Caco-2 (cell line): ENCODE results near the gene HYAL4. TPM values are rescaled to one million over a fixed set of nuclear protein-coding genes. Genes with fewer than 3 reads are reported as not detected.
"Not testable (repeated sequence)": the region's sequence is repeated elsewhere in the genome, so short reads cannot be mapped to it uniquely, and the experiment has no call there.

Experiments used
- BruUV-seq: library from RNA; stranded (reverse); fragments of 400-500 nt; replicated peaks from 2 replicates; lab custom pipeline; 2021; lab: Mats Ljungman, UMichigan
- CTCF ChIA-PET: fragments of 300-600 bp; sonication (Branson Sonifier 250); formaldehyde crosslinking; loops from one replicate; lab custom pipeline; 2022; ENCODE audit warnings: antibody characterized with exemption; lab: Charles Lee
- POLR2A ChIA-PET: fragments of 300-600 bp; sonication (Branson Sonifier 250); formaldehyde crosslinking; loops from one replicate; lab custom pipeline; 2022; ENCODE audit warnings: antibody characterized with exemption; lab: Charles Lee
- DNase-seq, 2 experiments: peaks; one replicate each; pipeline versions ENCODE4 v3.0.0 to v3.0.0-alpha.2; 2020 to 2022
- H3K27me3 ChIP-seq: replicated peaks from 2 replicates; pipeline ENCODE4 v1.6.0; 2011; ENCODE audit warnings: low read length; ENCODE audit not compliant: control insufficient read depth, insufficient read depth
- H3K36me3 ChIP-seq: 2 replicates; pipeline ENCODE4 v1.5.1; 2011; ENCODE audit warnings: low read length; ENCODE audit not compliant: control insufficient read depth, insufficient read depth
- H3K4me1 ChIP-seq: fragments of 250-450 bp; sonication (Bioruptor Pico); 2 replicates; pipeline ENCODE4 v1.5.1; 2020; ENCODE audit warnings: mild to moderate bottlenecking
- H3K4me3 ChIP-seq: 2 replicates; pipeline ENCODE4 v1.5.1; 2011; ENCODE audit warnings: low read depth, mild to moderate bottlenecking, control low read depth, low read length
- H3K9me3 ChIP-seq: fragments of 250-450 bp; sonication (Bioruptor Pico); 2 replicates; pipeline ENCODE4 v1.5.1; 2020; ENCODE audit warnings: mild to moderate bottlenecking, moderate library complexity
- H3K27ac Mint-ChIP-seq: one replicate; pipeline ENCODE4 v1.8.0; 2022; ENCODE audit warnings: mixed read lengths; ENCODE audit not compliant: unreplicated experiment
- H3K27me3 Mint-ChIP-seq: one replicate; pipeline ENCODE4 v1.8.0; 2022; ENCODE audit warnings: mixed read lengths; ENCODE audit not compliant: insufficient read depth, unreplicated experiment
- H3K36me3 Mint-ChIP-seq: one replicate; pipeline ENCODE4 v1.8.0; 2022; ENCODE audit warnings: mild to moderate bottlenecking, mixed read lengths; ENCODE audit not compliant: insufficient read depth, unreplicated experiment
- H3K4me1 Mint-ChIP-seq: one replicate; pipeline ENCODE4 v1.8.0; 2022; ENCODE audit warnings: low read depth, mixed read lengths; ENCODE audit not compliant: unreplicated experiment
- H3K4me3 Mint-ChIP-seq: one replicate; pipeline ENCODE4 v1.8.0; 2022; ENCODE audit warnings: mild to moderate bottlenecking, moderate library complexity, mixed read lengths; ENCODE audit not compliant: unreplicated experiment
- H3K9me3 Mint-ChIP-seq: one replicate; pipeline ENCODE4 v1.8.0; 2022; ENCODE audit warnings: mixed read lengths; ENCODE audit not compliant: unreplicated experiment
- CTCF ChIP-seq, 2 experiments: fragments of 200-600 bp in 1 of 2; IDR thresholded peaks; 1 replicate in 1 of 2; 2 replicates in 1 of 2; pipeline versions ENCODE4 v1.5.1 to v1.8.0; 2011 to 2022; ENCODE audit warnings: antibody characterized with exemption in 1 of 2, control low read depth in 1 of 2, inconsistent platforms in 1 of 2, low read depth in 1 of 2, low read length in 1 of 2, mild to moderate bottlenecking in 1 of 2, moderate library complexity in 1 of 2; ENCODE audit not compliant: insufficient read depth in 1 of 2, severe bottlenecking in 1 of 2, unreplicated experiment in 1 of 2
- intact Hi-C: fragments of 100-400 bp; cut with micrococcal nuclease; formaldehyde crosslinking; loops from one replicate; pipeline ENCODE4 v1.10.0; 2022; ENCODE audit not compliant: unreplicated experiment
- total RNA-seq: library from RNA; stranded (reverse); gene quantifications from 2 replicates; pipeline ENCODE4 v1.2.3, GENCODE V29; 2022

The HYAL4 gene
- total RNA-seq, 1 experiment from 2014 or later: 0.68 TPM

- H3K4me3 Mint-ChIP-seq: no peak overlapping the region
- no peak for DNase-seq
- H3K9me3 Mint-ChIP-seq: no peaks in the 10 kb centered on the region
- no peaks in the 10 kb centered on the region for H3K36me3 Mint-ChIP-seq
- H3K36me3 ChIP-seq: no peaks in the 10 kb centered on the region
- no peak overlapping the region for H3K4me3 ChIP-seq
- TF ChIP-seq CTCF (IDR thresholded peaks at IDR 0.05; ENCODE audit: insufficient read depth in 1 of 2, low read depth in 1 of 2, low read length in 1 of 2, severe bottlenecking in 1 of 2, unreplicated experiment in 1 of 2): no peak
- H3K4me1 Mint-ChIP-seq: no peaks in the 10 kb centered on the region
- no peaks in the 10 kb centered on the region for H3K27me3 ChIP-seq
- BruUV-seq: no TSS peak
- ChIA-PET CTCF (no interaction called here), POLR2A (no interaction called here)
- no peaks in the 10 kb centered on the region for H3K4me1 ChIP-seq
- intact Hi-C loops: no loop called here
- H3K27me3 Mint-ChIP-seq: no peaks in the 10 kb centered on the region
- H3K9me3 ChIP-seq: no peaks in the 10 kb centered on the region
- H3K27ac Mint-ChIP-seq: no peak overlapping the region
These were observed 36.3 kb downstream of the HYAL4 start for GRCh38 chr7:123881300-123881699.

GRCh38 chr7:123883154-123883553, 38.2 kb downstream of the HYAL4 start:
- Mint-ChIP-seq H3K4me1 (peaks cover 5% of the 10 kb centered on the region), H3K4me3 (no peak overlapping the region), H3K9me3 (no peaks in the 10 kb centered on the region), H3K27me3 (no peaks in the 10 kb centered on the region), H3K36me3 (no peaks in the 10 kb centered on the region), H3K27ac (no peak overlapping the region)
- intact Hi-C loops: no loop called here
- no peak for DNase-seq
- Histone ChIP-seq H3K27me3 (no peaks in the 10 kb centered on the region), H3K9me3 (no peaks in the 10 kb centered on the region), H3K36me3 (no peaks in the 10 kb centered on the region), H3K4me1 (0 out of 2 replicates have a peak, but pooled peaks cover 4% of the 10 kb centered on the region), H3K4me3 (no peak overlapping the region)
- POLR2A ChIA-PET: no interaction called here
- BruUV-seq: no TSS peak
- TF ChIP-seq CTCF (IDR thresholded peaks at IDR 0.05; ENCODE audit: insufficient read depth in 1 of 2, low read depth in 1 of 2, low read length in 1 of 2, severe bottlenecking in 1 of 2, unreplicated experiment in 1 of 2): no peak
- CTCF ChIA-PET: no interaction called here

- Histone ChIP-seq H3K4me3 (no peak overlapping the region), H3K36me3 (no peaks in the 10 kb centered on the region), H3K27me3 (no peaks in the 10 kb centered on the region), H3K9me3 (peaks cover 15% of the 10 kb centered on the region), H3K4me1 (peaks cover 12% of the 10 kb centered on the region; the same call in 1 of the 2 replicates)
- TF ChIP-seq CTCF (IDR thresholded peaks at IDR 0.05; ENCODE audit: insufficient read depth in 1 of 2, low read depth in 1 of 2, low read length in 1 of 2, severe bottlenecking in 1 of 2, unreplicated experiment in 1 of 2): no peak
- Mint-ChIP-seq H3K36me3 (no peaks in the 10 kb centered on the region), H3K4me3 (no peak overlapping the region), H3K27me3 (no peaks in the 10 kb centered on the region), H3K4me1 (peaks cover 11% of the 10 kb centered on the region), H3K9me3 (no peaks in the 10 kb centered on the region), H3K27ac (no peak overlapping the region)
- intact Hi-C loops: no loop called here
- BruUV-seq: no TSS peak
- POLR2A ChIA-PET: no interaction called here
- no peak for DNase-seq
- CTCF ChIA-PET: no interaction called here
These were observed 43.2 kb downstream of the HYAL4 start for GRCh38 chr7:123888192-123888591.

GRCh38 chr7:123894753-123895152, 49.8 kb downstream of the HYAL4 start:
- POLR2A ChIA-PET, H3K27me3 Mint-ChIP-seq, H3K36me3 ChIP-seq, H3K27me3 ChIP-seq, CTCF ChIA-PET, DNase-seq, H3K36me3 Mint-ChIP-seq, BruUV-seq, H3K4me1 Mint-ChIP-seq, H3K4me3 ChIP-seq, intact Hi-C loops, H3K4me3 Mint-ChIP-seq, H3K4me1 ChIP-seq, H3K27ac Mint-ChIP-seq: not testable (repeated sequence)
- H3K9me3 Mint-ChIP-seq: peaks cover 19% of the 10 kb centered on the region
- peaks cover 18% of the 10 kb centered on the region for H3K9me3 ChIP-seq
